ENCODE data around the gene SLC17A9.

The SLC17A9 gene

DNA sequence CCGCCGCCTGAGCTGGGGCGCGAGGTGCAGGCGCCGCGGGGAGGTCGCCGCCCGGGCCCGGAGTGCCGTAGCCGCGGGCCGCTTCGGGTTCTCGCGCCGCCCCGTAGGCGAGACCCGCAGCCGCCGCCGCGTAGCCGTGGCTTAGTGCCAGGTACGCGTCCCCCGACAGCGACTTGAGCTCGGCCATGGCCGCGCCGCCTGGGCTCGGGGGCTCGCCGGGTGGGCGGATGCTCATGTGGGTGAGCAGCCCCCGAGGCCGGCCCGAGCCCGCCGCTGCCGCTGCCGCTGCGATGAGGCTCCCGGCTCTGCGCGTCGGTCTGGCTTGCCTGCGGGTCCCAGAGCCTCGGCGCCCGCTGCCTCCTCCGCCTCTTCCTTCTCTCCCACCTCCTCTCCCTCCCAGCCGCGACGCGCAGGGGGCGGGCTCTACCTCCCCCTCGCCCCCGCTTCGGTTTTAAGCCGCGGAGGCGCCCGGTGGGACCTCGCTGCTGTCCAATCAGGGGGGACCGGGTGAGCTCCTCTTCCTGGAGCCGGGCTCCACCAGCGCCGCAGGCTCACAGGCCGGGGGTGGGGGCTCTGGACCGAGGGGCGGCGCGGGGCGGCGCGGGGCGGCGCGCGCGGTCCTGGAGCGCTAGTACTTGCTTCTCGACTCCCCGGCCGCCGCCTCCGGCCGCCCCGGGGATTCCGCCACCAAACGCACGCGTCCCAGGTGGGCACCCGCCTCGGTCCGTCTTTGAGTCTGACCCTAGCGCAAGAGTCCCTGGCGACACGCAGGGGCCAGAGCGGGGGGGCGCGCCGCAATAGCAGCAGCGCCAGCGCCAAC, 54.2 kb downstream of the SLC17A9 start, which contains the start of gene BHLHE23:
Gene BHLHE23, minus strand, starts transcription at position 425 of the 820 bp plus-strand sequence. Its CDS starts 190 bp downstream, at position 235.
- no peak for DNase-seq

DNA sequence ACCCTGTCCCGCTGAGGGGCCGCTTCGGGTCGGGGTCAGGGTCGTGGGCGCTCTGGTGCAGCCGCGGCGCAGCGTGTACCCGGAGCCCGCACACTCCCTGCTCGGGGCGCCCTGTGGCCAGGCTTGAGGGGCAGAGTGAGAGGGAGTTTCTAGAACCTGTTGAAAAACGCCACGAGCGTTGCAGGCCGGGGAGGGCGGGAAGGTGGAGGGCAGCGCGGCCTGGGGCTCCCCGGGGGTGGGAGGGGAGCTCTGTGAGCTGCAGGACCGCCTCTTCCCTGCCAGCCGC, 54.8 kb downstream of the SLC17A9 start:
- DNase-seq: no peak

DNA sequence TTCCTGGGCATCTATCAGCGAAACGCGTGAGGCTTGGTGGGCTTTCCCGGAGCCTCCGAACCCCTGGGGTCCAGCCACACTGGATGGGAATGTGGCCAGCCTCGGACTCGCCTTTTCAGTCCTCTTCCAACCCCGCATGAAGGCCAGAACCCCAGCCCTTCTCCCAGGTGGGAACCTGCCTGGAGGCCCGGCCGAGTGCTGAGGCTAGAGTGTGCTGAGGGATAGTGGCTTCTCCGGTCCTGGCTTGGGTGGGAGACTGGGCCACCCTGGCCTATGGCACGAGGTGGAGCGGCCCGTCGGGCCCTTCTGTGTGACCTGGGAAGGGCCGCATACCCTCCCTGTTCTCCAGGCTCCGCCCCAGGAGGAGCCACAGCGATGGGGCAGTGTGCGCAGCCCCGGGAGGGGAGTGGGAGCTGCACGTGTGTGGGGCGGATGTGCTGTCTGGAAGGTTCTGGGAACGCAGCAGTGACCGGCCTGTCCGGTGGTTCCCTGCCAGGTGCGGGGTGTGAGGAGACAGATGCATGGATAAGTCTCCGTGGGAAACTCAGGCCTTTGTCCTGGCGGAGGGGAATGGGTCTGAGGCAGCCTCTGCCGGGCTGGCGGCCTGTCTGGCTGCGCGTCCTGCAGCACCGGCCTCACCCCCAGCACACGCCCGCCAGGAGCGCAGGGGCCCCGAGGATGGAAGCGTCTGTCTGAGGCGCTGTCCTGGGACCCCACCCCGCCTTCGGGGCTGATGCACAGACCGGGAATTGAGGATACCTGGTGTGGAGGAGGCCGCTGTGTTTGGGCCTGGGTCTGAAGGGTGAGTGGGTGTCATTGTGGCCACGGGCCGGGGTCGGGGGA, 55.4 kb downstream of the SLC17A9 start:
- DNase-seq: no peak

DNA sequence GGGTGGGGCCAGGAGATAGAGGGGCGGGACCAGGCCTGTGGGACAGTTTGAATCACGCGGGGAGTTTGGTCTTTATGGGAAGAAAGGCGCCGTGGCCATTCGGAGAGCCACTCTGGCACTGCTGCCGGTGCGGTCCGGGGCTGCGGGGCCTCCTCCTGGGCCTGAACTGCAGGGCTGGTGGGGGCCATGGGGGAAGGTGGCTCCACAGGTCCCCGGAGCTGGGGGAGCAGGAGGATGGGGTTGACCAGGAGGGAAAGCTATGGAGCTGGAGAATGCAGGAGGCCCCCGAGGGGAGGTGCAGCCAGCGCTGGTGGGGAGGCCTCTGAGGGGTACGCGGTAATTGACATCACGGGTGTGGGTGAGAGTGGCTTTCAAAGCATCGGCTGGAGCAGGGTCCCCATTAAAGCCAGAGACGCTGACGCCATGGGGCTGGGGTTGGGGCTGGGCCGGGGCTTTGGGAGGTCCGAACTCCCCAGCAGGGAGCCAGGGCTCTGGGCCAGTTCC, 56.1 kb downstream of the SLC17A9 start:
- no peak for DNase-seq

DNA sequence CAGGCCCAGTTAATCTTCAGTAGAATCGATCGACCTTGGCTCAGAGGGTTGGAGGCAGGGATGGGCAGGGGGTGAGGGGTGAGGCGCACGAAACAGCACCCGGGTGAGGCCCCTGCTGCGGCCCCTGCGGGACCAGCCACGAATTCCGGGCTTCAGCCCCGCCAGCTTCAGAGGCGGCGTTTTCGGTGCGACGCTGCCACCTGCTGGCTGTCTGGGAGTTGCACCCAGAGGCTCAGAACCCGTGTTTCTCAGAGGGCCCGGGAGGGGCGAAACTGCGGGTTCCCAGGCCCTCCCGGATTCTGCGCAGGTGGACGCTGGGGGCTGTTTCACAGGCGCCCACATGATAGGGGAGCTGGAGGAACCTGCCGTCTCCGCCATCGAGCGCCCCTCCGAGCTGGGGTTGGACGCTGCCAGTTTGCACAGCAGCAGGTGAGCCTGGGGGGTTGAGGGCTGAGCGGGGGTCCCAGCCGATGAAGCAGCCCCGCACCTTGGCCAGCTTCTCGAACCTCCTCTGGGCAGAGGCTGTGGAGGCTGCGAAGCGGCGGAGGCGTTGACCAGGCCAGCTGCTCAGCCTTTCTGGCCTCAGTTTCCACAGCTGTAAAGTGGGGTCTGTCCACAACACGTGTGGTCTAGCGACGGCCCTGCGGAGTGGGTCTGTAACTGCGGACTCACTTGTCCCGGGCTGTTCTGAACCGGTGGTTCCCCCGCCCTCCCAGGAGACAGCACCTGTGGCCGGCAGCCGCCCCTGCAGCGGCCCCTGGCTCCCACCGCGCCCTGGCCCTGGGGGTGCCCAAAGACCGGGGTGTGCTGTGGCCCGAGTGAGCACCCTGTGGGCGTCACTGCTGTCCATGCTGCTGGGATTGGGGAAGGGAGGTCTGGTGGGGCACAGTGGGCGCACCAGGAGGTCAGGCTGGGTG, 56.8 kb downstream of the SLC17A9 start:
- DNase-seq: no peak

DNA sequence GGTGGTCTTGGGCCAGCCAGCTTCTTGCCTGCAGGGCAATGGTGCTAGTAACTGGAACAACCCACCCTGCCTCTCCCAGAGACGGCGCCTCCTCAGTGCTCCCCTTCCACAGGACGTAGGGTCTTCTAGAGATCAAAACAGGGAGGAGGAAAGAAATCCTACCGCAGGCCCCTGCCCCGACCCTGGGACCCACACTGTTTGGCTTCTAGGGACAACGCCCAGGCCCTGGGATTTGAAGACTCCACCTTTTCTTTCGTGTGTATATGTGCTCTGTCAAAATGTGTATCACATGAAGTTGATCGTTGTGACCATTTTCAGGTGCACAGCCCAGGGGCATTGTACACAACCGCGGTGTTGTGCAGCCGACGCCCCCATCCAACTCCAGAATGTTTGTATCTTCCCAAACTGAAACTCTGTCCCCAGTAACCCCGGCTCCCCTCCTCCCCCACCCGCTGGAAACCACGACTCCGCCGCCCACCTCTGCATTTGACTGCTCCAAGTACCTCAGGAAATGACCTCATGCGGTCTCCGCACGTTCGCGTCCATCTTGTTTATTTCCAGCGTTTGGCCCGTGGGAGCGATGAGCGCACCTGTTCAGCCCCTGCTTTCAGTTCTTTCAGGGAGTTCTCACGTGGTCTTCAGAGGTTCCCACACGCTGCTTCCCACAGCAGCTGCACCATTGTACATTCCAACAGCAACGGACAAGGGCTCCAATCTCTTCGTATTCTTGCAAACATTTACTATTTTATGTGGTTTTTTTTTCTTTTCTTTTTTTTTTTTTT, 57.7 kb downstream of the SLC17A9 start:
- DNase-seq: no peak

DNA sequence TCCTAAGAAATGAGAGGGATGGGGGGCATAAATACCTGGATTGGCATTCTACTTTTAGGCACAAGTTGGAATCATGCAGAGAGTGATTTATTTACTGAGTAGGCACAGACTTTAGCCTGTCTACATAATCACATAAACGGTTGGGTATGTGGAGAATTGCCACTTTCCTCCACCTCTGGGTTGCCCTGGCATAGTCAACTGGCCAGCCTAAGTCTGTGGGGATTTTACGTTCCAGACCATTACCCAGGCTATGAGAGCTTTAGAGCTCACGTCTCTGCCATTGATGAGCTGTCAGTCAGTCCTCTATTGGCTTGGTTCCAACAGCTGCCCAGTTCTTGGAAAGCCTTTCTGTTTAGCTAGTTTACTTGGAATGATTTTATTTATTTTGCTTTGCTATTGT, 59.3 kb downstream of the SLC17A9 start:
- no peak for DNase-seq

DNA sequence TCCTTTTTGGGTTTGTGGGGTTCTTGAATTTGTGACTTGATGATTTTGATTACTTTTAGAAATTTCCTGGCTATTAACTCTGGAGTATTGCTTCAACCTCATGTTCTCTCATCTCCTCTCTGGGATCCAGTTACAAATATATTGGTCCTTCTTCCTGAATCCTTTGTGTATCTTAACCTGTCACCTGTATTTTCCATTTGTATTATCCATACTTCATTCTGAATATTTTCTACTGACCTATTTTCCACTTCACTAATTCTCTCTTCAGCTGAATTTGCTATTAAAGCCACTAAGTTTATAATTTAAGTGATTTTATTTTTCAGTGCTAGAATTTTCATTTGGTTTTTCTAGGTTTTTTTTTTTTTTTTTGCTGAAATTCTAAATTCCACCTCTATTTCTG, 60.7 kb downstream of the SLC17A9 start:
- DNase-seq: no peak

DNA sequence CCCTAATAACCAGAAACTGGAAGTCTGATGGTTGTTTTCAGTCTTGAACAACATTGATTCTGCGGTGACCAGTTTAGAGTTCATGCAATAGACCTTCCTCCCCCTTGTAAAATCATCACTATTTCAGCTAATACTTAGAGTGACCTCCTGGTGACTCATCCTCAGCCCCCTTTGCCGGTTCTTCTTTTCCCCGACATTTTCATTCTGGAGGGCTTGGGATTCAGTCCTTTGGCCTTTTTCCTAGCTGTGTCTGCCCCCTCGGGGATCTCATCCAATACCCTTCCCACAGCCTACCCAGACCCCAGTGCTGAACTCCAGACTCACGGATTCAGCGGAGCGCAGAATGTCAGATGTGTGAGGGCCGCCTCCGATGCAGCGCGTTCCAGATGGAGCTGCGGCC, 61.8 kb downstream of the SLC17A9 start:
- DNase-seq: no peak

DNA sequence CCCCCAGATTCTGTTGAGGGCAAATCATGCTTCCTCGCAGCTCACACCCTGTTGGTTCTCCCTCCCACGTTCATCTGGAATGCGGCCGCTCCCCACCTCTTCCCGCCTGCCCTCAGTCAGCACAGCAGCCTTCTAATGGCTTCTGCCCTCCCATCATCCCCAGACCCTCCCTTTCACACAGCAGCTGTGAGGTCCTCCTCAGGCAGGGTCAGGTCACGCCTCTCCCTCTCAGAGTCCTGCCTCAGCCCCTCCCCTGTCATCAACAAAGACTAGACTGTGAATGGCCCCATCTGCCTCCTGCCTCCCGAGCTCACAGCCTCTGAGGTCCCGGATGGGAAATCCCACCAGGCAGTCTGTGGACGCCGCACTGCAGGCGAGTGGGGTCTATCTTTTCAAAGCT, 62.2 kb downstream of the SLC17A9 start:
- DNase-seq: no peak

DNA sequence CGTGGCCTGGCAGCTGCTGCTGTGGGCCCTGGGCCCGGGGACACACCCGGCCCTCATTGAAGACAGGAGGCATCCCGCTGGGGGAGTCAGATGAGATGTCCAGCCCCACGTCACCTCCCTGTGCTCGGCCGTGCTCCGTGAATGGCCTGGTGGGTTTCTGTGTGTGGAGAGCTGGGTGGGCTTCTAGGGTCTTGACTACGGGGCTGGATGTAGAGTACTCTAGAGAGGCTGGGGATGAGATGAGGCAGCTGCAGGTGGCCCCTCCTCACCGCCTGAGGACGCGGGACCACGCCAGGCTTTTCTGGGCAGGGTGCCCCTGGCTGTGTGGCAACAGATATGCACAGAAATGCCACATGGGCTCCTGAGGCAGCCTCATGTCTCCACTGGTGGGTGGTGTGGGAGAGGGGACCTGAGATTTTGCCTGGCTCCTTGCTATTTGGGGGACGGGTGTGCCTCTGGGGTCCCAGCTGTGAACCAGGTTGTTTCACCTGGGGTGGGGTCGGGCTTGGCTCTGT, 62.7 kb downstream of the SLC17A9 start:
- DNase-seq: no peak

DNA sequence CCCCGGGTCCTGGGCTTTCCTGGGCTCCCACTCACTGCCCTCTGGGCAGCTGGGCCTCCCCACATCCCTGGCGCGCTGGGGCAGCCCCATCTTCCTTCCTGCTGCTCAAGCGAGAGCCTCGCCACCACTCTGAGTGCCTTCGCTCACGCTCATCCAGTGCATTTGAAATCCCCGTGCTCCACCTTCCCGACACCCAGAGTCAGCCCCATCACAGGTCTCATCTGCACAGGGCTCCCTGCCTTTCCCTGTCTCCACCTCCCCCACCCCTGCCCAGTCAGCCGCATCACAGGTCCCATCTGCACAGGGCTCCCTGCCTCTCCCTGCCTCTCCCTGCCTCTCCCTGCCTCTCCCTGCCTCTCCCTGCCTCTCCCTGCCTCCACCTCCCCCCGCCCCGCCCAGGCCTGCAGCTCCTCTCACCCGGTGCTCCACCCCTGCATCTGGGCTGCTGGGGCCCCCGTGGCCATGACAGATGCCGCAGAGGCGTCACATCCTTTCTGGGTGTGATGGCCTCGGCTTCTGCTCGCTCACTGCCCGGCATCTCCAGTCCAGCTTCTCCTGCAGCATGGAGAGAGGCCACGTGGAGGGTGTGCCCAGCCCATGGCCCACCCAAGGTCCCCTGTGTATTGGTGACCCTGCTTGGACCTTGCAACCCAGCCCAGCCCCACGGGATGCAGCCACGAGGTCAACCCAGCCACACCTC, 63.3 kb downstream of the SLC17A9 start:
- no peak for DNase-seq

DNA sequence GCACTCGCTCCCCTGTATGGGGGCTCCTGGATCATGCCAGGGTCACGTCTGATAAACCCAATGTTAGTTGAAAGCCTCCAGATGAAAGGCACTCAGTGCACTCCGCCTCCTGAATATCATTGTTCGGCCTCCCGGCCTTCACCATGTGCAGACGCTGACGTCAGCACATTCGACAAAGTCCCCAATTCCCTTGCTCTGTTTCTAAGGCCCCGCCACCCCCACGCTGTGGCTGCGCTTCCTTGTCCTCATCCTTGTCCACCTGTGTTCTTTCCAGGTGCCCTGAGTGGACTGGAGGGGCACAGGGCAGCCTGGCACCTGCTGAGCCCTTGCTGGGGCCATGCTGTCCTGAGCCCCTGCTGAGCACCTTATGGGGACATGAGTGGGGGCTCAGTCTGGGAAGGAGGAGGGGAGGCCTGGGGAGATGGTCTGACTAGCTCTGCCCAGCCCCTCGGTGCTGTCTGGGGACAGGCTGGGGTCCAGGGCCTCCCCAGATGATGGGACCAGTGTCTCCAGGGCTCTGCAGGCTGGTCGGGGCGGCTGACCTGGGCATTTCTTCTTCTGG, 64.1 kb downstream of the SLC17A9 start:
- no peak for DNase-seq

DNA sequence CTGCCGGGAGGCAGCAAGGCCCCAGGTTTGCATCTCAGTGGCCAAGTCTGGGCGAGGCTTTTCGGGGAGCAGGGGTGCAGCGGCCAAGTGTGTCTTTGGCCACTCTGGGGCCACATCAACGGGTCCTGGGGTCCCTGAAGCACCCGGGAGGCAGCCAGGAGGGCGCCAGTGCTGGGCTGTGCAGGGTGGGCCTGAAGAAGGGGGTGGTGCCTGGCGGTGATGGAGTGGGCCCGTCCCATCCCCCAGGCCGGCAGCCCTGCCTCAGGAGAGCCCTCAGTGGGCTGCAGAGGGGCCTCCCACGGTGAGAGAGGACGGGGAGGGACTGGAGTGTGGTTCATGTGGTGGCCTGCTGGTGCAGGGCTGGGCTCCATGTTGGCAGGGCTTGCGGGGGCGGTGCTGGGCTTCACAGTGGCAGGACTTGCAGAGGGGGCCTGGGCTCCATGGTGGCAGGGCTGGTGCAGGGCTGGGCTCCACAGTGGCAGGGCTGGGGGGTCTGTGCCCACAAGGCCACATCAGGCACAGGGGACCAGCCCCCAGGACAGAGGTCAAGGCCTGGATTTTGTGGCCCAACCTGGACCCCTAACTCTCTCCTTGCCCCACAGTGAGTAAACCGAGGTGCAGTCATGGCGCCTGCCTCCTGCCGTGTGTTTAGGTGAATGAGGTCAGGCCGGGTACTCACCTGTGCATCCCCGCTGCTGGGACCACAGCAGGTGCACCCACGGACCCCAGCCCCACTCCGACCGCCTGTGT, 64.7 kb downstream of the SLC17A9 start:
- no peak for DNase-seq

DNA sequence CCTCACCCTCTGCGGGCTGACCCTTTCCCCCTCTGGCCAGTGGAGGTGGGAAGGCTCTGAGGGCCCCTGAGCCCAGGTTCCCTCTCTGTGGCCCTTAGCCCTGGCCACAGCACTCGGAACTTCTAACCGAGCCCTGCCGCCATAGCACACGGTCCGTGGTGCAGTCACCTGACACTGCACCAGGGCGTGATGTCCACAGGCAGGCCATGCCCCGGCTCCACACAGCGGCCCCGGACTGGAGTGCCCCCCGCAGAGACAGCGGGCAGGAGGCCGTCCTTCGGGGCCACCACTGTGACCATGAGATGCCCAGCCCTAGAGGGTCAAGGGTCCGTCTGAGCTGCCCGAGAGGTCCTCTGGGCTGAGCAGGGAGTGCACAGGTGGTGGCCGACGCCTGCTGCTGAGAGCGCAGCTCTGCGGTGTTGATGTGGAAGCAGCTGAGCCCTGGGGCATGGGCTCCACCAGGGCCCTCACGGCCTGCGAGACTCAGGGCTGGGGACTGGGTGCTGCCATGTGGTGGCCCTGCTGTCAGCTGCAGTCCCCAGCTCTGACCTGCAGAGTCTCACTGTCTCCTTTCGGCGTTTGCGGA, 65.4 kb downstream of the SLC17A9 start:
- no peak for DNase-seq
